GM03348 (cell line): ENCODE measurements around the gene ARG2.

Experiments used
- DNase-seq: peaks from one replicate; pipeline ENCODE4 v3.0.0; 2012; ENCODE audit warnings: low spot score

Gene ARG2

GRCh38 chr14:67638642-67639041, 18.9 kb downstream of the ARG2 start:
- DNase-seq, result no peak

- DNase-seq, result no peak
Observed at GRCh38 chr14:67641480-67641879, 21.8 kb downstream of the ARG2 start.

GRCh38 chr14:67641902-67642749, 22.4 kb downstream of the ARG2 start:
- no peak for DNase-seq

GRCh38 chr14:67643713-67644112, 24.0 kb downstream of the ARG2 start:
- DNase-seq, result no peak

GRCh38 chr14:67644428-67644827, 24.7 kb downstream of the ARG2 start:
- DNase-seq, result no peak

- DNase-seq, result no peak
Observed at GRCh38 chr14:67645414-67645813, 25.7 kb downstream of the ARG2 start.

- no peak for DNase-seq
Observed at GRCh38 chr14:67646131-67646530, 26.4 kb downstream of the ARG2 start.

- DNase-seq, result no peak
Observed at GRCh38 chr14:67650151-67650550, 30.4 kb downstream of the ARG2 start.

GRCh38 chr14:67650694-67651093, 31.0 kb downstream of the ARG2 start:
- DNase-seq, result peak; percentile 79

- DNase-seq, result no peak
Observed at GRCh38 chr14:67652189-67652588, 32.5 kb downstream of the ARG2 start.

- DNase-seq, result peak; percentile 62
Observed at GRCh38 chr14:67653651-67654280, 34.0 kb downstream of the ARG2 start.

GRCh38 chr14:67663633-67664032, 43.9 kb downstream of the ARG2 start:
- no peak for DNase-seq

GRCh38 chr14:67665868-67666267, 46.1 kb downstream of the ARG2 start:
- peak; percentile 69 for DNase-seq

GRCh38 chr14:67666750-67667449, 47.2 kb downstream of the ARG2 start:
- DNase-seq, result peak; percentile 67

- DNase-seq, result no peak
Observed at GRCh38 chr14:67668559-67668958, 48.8 kb downstream of the ARG2 start.

GRCh38 chr14:67673451-67673850, 53.7 kb downstream of the ARG2 start:
- DNase-seq, result no peak

GRCh38 chr14:67674139-67674479, 54.4 kb downstream of the ARG2 start:
- peak; percentile 86 for DNase-seq

- peak; percentile 95 for DNase-seq
Observed at GRCh38 chr14:67674480-67675218, 54.9 kb downstream of the ARG2 start, which contains the start of gene VTI1B. Gene VTI1B (minus strand): TSS chr14:67674632. CDS start chr14:67674489, 143 bp downstream.

- no peak for DNase-seq
Observed at GRCh38 chr14:67675219-67675582, 55.5 kb downstream of the ARG2 start.

GRCh38 chr14:67679006-67679405, 59.3 kb downstream of the ARG2 start:
- no peak for DNase-seq

- peak; percentile 73 for DNase-seq
Observed at GRCh38 chr14:67680121-67680602, 60.4 kb downstream of the ARG2 start.

- DNase-seq, result no peak
Observed at GRCh38 chr14:67680941-67681340, 61.2 kb downstream of the ARG2 start.
